SKM-1 treated with dmso at 0.1 percent for 144 hours (cell line): ENCODE measurements around the gene C1QC.
"Not testable (repeated sequence)": the region's sequence is repeated elsewhere in the genome, so short reads cannot be mapped to it uniquely, and the experiment has no call there.

ENCODE experiments used
- DNase-seq: peaks from one replicate; lab custom pipeline; 2025; ENCODE audit not compliant: unreplicated experiment; lab: John Stamatoyannopoulos, UW

Gene C1QC

GRCh38 chr1:22646384-22646783 lies 3.0 kb downstream of the C1QC start:
- DNase-seq: no peak

DNA sequence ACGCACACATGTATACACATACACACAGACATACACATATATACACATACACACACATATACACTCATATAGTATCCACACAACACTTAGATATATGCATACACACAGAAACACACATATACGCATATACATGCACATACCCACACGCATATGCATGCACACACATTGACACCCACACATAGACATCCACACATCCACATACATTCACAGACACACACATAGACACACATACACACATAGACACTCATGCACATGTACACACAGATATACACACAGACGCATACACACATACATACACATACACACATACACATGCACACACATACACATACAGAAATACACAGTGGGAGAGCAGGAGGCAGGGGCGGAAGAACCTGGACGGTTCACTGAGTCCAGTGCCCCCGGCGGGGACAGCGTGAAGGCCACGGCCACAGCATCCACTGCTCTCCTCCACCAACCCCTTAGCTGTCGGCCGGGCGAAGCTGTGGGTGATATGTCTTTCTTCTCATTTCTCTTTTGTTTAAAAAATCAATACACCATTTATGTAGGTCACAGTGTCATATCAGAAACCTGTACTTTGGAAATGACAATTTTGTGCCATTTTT lies 6.8 kb downstream of the C1QC start:
- DNase-seq: no peak

DNA sequence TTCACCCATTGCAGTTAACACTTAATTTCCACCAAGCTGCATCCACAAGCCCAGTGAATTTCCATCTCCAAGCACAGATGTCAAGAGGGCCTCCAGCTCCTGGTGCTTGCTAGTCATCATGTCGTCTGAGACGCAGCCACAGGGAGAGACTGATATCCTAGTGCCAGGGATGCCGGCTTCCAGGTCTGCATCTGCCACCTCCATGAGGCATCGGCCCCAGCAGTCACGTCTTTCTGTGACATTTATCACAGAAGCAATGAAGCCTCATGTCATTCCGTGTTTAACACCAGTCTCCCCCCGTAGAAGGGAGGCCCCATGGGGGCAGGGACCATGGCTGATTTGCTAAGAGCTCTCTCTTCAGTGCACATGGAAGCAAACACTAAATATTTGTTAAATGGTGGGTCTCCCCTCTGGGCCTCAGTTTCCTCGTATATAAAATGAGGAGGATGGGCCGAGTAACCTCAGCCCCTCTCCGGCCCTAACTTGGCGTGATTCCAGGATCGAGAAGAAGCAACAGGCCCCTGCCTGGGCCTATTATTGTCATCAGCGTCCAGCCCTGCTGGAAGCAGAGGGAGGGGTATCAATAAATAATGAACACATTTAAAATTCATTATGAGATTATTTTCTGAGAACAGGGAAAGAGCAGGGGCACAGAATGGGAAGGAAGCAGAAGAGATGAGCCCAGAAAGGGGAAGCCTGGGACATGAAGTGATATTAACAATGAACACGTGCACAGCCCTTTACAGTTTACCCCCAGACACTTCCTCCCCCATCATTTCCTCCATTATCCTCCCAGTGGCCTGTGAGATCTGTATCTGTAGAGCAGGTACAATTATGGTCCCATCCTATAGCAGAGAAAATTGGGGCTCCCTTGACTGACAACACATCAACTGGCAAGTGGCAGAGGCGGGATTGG lies 8.8 kb downstream of the C1QC start:
- peak; percentile 10 for DNase-seq

DNA sequence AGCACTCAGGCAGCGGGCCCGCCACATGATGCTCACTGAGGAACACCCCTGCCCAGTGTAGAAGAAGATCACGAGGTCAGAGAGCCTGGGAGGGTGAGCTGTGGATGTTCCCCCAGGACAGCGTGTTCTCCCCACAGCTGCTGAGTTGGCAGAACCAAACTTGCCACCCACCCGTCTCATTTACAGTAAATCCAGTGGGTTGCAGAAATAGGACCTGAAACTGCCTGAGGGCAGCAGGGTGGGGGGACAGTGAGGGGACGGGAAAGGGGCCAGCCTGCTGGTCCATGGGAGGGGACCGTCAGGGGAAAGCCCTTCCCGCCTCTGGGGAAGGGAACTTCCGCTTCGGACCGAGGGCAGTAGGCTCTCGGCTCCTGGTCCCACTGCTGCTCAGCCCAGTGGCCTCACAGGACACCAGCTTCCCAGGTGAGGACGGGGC lies 9.5 kb downstream of the C1QC start, which contains the start of gene C1QB:
C1QB (plus strand) TSS at position 356 of the 436 bp plus-strand sequence. CDS start 6,227 bp downstream, outside the sequence.
- no peak for DNase-seq

DNA sequence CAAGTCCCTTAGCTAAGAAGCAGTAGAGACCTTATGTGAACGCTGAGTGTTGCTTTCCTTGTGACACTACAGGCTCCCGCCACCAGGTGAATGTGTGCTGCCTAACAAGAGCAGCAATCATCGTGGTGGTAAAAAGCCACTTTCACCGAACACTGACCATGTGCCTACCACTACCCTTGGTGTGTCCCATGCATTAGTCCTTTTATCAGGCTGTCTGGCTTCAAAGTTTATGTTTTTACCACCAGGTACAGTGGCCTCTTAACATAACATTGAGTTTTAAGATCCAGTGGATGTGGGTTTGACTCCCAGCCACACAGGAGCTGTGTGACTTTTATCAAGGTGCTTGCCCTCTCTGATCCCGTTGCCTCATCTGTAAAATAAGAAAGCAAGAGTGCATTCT lies 11.3 kb downstream of the C1QC start:
- no peak for DNase-seq

DNA sequence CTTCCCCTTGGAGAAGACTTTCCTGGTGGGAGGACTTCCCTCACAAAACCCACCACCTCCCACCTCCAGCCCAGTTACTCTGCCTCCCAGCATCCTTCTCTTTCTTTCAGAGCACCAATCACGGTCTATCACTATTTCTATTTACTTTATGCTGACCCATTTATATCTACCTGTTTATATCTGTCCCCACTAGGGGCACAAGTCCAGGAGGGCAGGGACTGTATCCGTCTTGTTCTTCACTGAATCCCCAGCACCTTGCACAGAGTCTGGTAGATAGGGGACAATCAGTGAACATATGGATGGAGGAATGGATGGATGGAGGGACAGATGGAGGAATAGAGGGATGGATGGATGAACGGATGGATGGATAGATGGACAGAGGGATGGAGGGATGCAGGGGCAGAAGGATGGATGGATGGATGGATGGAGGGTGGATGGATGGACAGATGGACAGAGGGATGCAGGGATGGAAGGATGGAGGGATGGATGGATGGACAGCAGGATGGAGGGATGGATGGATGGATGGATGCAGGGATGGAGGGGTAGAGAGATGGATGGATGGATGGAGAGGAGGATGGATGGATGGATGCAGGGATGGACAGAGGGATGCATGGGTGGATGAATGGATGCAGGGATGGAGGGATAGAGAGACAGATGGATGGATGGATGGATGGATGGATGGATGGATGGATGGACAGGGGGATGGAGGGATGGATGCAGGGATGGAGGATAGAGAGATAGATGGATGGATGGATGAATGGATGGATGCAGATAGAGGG lies 15.1 kb downstream of the C1QC start:
- no peak for DNase-seq

DNA sequence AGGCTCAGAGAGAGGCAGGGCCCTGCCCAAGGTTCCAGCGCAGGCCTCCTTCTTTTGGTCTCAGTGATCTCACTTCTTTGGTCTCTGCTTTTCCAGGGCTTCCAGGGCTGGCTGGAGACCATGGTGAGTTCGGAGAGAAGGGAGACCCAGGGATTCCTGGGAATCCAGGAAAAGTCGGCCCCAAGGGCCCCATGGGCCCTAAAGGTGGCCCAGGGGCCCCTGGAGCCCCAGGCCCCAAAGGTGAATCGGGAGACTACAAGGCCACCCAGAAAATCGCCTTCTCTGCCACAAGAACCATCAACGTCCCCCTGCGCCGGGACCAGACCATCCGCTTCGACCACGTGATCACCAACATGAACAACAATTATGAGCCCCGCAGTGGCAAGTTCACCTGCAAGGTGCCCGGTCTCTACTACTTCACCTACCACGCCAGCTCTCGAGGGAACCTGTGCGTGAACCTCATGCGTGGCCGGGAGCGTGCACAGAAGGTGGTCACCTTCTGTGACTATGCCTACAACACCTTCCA lies 17.3 kb downstream of the C1QC start:
- no peak for DNase-seq

- no peak for DNase-seq
These were observed 18.4 kb downstream of the C1QC start for GRCh38 chr1:22661880-22662279.

DNA sequence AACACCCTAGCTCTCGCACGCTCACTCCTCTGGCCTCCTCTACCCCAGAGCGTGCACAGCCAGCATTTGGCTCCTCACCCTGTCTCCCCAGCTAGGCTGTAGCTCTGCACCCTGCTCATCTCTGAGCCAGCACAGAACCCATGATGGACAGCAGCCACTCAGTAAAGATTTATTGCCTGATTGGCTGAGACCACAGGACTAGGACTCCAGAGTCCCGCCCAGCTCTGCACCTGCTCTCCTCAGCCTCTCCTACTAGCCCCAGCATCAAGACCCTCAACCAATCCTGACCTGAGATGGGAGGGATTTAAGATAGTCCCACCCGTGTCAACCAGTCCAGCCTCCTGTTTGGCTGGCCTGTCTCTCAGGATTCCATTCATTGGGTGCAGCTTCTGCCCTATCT lies 18.9 kb downstream of the C1QC start:
- DNase-seq: no peak

DNA sequence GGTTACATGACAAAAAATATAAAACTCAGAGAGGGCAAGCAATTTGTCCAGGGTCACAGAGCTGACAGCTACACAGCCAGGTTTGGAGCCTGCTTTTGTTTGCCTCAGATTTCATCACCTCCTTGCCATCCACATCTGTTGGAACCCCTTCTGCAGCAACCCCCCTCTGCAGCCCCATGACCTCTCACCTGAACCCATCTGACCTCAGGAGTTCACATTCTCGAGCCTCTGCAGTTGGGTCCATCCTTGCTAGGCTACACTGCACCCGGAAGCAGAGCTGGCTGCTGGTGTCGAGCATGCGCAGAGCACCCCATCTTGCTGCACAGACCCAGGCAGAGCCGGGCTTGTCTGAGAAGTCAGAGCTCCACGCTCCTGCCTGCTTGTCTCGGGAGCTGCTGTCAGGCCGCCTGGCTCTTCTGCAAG lies 19.6 kb downstream of the C1QC start:
- DNase-seq: no peak

DNA sequence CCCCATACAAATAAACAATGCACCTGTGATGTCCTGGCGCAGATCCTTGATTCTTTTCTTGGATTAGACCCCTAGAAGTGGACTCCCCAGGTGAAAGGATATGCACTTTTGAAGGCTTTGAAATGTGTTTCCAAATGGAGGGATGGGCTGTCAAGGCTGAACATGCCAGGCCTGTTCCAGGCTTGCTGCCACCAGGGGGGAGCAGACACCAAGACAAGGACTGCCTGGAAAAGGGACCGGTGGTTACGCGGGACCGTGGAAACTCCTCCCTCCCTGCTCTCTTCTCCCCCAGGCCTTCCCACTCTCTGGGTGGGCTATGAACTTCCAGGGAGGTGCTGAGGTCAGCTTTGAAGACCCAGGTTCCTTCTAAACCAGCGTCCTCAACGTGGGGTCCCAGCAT lies 22.3 kb downstream of the C1QC start:
- DNase-seq: no peak

GRCh38 chr1:22666412-22666811 lies 23.0 kb downstream of the C1QC start:
- no peak for DNase-seq

GRCh38 chr1:22668840-22669239 lies 25.4 kb downstream of the C1QC start:
- not testable (repeated sequence) for DNase-seq

GRCh38 chr1:22670352-22670975 lies 27.0 kb downstream of the C1QC start:
- no peak for DNase-seq

GRCh38 chr1:22671999-22672398 lies 28.6 kb downstream of the C1QC start:
- DNase-seq: no peak

GRCh38 chr1:22673486-22674409 lies 30.3 kb downstream of the C1QC start:
- peak; percentile 39 for DNase-seq

DNA sequence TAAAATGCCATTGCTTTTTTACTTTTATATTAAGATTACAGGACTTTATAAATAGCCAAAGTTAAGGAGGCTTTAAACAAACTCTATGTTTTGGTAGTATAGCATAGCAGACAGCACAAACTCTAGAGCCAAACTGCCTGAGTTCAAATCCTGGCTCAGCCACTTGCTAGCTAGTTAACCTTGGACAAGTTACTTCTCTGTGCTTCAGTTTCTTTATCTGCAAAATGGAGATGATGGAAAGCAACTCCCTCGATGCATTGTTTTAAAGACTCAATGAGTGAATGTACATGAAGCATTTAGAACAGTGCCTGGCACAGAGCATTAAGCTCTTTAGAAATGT lies 30.9 kb downstream of the C1QC start:
- DNase-seq: no peak

DNA sequence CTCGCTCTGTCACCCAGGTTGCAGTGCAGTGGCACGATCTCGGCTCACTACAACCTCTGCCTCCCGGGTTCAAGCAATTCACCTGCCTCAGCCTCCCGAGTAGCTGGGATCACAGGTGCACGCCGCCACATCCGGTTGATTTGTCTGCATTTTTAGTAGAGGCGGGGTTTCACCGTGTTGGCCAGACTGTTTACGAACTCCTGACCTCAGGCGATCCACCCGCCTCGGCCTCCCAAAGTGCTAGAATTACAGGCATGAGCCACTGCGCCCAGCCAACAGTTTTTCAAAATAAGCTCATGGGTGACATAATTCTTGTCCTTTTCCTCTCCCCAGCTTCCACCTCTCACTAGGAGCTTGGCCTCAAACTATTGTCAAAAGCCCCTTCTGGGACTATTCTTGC lies 32.7 kb downstream of the C1QC start:
- DNase-seq: not testable (repeated sequence)

DNA sequence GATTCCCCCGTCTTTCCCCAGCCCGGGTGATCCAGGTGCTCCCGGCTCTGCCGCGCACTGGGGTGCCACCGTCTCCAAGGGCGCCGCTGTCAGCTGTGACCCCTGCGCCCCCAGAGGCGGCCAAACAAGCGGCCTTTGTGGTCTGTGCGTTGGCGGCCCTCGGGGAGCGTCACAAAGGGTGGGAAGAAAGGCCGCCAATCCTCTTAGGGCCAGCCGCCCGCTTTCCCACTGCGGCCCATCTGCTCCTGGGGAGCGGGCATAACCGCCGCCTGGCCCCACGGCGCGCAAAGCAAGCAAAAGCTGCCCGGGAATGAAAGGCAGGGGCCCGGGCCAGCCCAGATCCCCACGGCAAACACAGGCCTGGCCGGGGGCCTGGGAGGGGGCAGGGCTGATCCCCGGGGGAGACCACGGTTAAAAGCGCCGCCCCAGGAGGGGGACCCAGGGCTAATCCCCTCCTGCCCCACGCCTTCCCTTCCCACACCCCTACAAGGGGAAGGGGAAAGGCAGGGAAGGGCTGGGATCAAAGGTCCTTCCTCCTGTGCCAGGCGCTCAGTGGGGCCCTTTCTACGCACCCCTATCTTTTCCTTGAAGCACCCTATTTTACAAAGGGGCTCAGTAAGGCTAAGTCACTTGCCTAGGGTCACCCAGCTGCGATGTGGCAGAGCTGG lies 33.6 kb downstream of the C1QC start:
- DNase-seq: no peak
